ENCODE data around the gene NFS1.

Gene NFS1

GRCh38 chr20:35643045-35643444 is 56.1 kb downstream of the NFS1 start:
- DNase-seq (ENCODE audit: low read depth in 3 of 3) = no peak

- no peak for DNase-seq (ENCODE audit: low read depth in 3 of 3)
Measured at GRCh38 chr20:35641743-35642142, 57.4 kb downstream of the NFS1 start.

GRCh38 chr20:35640724-35641123 is 58.4 kb downstream of the NFS1 start:
- DNase-seq (ENCODE audit: low read depth in 3 of 3) = no peak

GRCh38 chr20:35638751-35639150 is 60.4 kb downstream of the NFS1 start:
- DNase-seq (ENCODE audit: low read depth in 3 of 3) = no peak

GRCh38 chr20:35637276-35637675 is 61.9 kb downstream of the NFS1 start:
- DNase-seq (ENCODE audit: low read depth in 3 of 3) = no peak

GRCh38 chr20:35636095-35636494 is 63.1 kb downstream of the NFS1 start:
- no peak for DNase-seq (ENCODE audit: low read depth in 3 of 3)

- no peak for DNase-seq (ENCODE audit: low read depth in 3 of 3)
Measured at GRCh38 chr20:35635652-35636051, 63.5 kb downstream of the NFS1 start.

GRCh38 chr20:35632539-35633115 is 66.5 kb downstream of the NFS1 start:
- no peak for DNase-seq (ENCODE audit: low read depth in 3 of 3)

GRCh38 chr20:35630636-35631035 is 68.5 kb downstream of the NFS1 start:
- DNase-seq (ENCODE audit: low read depth in 3 of 3) = no peak

- DNase-seq (ENCODE audit: low read depth in 3 of 3) = no peak
Measured at GRCh38 chr20:35629427-35630145, 69.6 kb downstream of the NFS1 start.

GRCh38 chr20:35627121-35627520 is 72.0 kb downstream of the NFS1 start:
- DNase-seq (ENCODE audit: low read depth in 3 of 3) = no peak

- no peak for DNase-seq (ENCODE audit: low read depth in 3 of 3)
Measured at GRCh38 chr20:35626386-35627001, 72.7 kb downstream of the NFS1 start.

GRCh38 chr20:35625584-35626385 is 73.4 kb downstream of the NFS1 start:
- DNase-seq (ENCODE audit: low read depth in 3 of 3) = no peak

- no peak for DNase-seq (ENCODE audit: low read depth in 3 of 3)
Measured at GRCh38 chr20:35621560-35621946, 77.6 kb downstream of the NFS1 start.

GRCh38 chr20:35620818-35621559 is 78.2 kb downstream of the NFS1 start:
- no peak for DNase-seq (ENCODE audit: low read depth in 3 of 3)

- DNase-seq (ENCODE audit: low read depth in 3 of 3) = peak; percentile 55 to 64 (median 60)
Measured at GRCh38 chr20:35619196-35620095, 79.7 kb downstream of the NFS1 start.

- DNase-seq (ENCODE audit: low read depth in 3 of 3) = peak in 1 of 3 experiments; percentile 9
Measured at GRCh38 chr20:35618263-35619131, 80.7 kb downstream of the NFS1 start.

Measured in stimulated activated CD4-positive, alpha-beta T cell treated with anti-CD3 and anti-CD28 coated beads, TNF-alpha, amount 100 ng/mL, for 4 hours (primary cell).